ENCODE measurements around the gene SLC35C1. TPM values are rescaled to one million over a fixed set of nuclear protein-coding genes. Genes with fewer than 3 reads are reported as not detected.

The SLC35C1 gene
- total and polyA plus RNA-seq, 2 donors (not counting 1 experiment from before 2014, with no cell fraction given), result 4.4 to 12.5 TPM

DNA sequence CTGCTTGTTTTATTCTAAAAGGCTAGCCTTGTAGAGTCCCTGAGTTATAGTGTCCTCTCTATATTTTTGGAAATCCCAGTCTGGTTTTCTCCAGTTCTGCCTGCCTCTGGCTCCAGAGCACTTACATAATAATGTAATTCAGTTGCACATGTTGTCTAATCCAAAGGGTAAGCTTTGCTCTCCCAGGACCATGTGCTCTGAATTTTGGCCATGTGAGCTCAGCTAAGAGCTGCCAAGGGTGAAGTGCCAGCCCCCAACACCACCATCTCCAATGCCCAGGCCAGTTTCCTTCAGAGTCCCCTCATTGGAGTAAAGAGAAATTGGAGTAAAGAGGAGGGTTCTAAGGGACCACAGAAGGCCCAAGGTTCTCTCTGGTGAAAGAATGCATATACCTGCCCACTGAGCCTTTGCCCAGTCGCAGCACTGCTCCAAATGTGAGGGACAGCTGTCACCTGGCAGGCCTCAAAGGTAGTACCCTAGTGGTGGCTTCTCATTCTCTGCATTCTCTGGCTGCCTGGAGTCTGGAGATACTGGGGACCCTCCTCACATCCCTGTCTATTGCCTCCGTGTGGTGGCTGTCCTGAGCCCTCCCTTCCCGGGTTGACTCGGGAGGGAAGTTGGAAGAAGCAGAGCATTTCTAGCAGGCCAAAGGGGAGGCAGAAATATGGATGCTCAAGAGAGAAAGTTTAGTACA lies 47.2 kb downstream of the SLC35C1 start:
- peak overlapping the region; percentile 56 for H3K4me3 Mint-ChIP-seq
- peaks cover 45% of the 10 kb centered on the region for H3K4me1 Mint-ChIP-seq
- Histone ChIP-seq H3K4me3 (ENCODE audit: control extremely low read depth in 1 of 5, extremely low read depth in 1 of 5, insufficient read depth in 1 of 5, low read depth in 2 of 5, low read length in 4 of 5) (no peak overlapping the region), H2AFZ (ENCODE audit: insufficient read depth, low read depth, low read length, poor library complexity, severe bottlenecking) (no peak overlapping the region), H3K9me3 (ENCODE audit: control extremely low read depth in 1 of 3, control insufficient read depth in 2 of 3, insufficient read depth in 1 of 3, low read length in 2 of 3) (no peaks in the 10 kb centered on the region), H4K20me1 (ENCODE audit: control insufficient read depth, insufficient read depth, low read length, poor library complexity, severe bottlenecking) (peaks cover 79% of the 10 kb centered on the region), H3K27me3 (replicated peaks in 1 of 4; ENCODE audit: control extremely low read depth in 1 of 4, control insufficient read depth in 3 of 4, insufficient read depth in 4 of 4, low read length in 3 of 4) (no peaks in the 10 kb centered on the region), H3K9ac (ENCODE audit: low read length) (peak overlapping the region; percentile 22), H3K27ac (ENCODE audit: low read length in 2 of 2) (peak overlapping the region in 1 of 2 donors; percentile 30), H3K4me2 (replicated peaks; ENCODE audit: low read depth, low read length, poor library complexity, severe bottlenecking) (peak overlapping the region; percentile 51), H3K79me2 (ENCODE audit: control insufficient read depth, insufficient read depth, low read length) (peaks cover 92% of the 10 kb centered on the region), H3K4me1 (ENCODE audit: control insufficient read depth in 2 of 2, insufficient read depth in 2 of 2, low read length in 2 of 2) (peaks cover 25 to 31% of the 10 kb centered on the region in 2 donors), H3K36me3 (replicated peaks in 1 of 2; ENCODE audit: control extremely low read depth in 1 of 2, control insufficient read depth in 1 of 2, extremely low read depth in 1 of 2, insufficient read depth in 2 of 2, low read length in 1 of 2) (peaks cover 0 to 24% of the 10 kb centered on the region in 2 experiments)
- H3K27ac Mint-ChIP-seq, result no peak overlapping the region
- no peak for DNase-seq
- no peak for ATAC-seq (ENCODE audit: low read depth)
- ChIA-PET CTCF (interaction anchor here (3.2 kb wide), 1 partner anchor 80 kb away, joined by 12 read pairs; no protein-coding TSS in a partner anchor), POLR2A (no interaction called here)
- no peaks in the 10 kb centered on the region for H3K27me3 Mint-ChIP-seq
- WGBS (ENCODE audit: insufficient coverage), result 85% methylated on average over 3 of the region's 4 CpGs
- TF ChIP-seq, protein P1, sequence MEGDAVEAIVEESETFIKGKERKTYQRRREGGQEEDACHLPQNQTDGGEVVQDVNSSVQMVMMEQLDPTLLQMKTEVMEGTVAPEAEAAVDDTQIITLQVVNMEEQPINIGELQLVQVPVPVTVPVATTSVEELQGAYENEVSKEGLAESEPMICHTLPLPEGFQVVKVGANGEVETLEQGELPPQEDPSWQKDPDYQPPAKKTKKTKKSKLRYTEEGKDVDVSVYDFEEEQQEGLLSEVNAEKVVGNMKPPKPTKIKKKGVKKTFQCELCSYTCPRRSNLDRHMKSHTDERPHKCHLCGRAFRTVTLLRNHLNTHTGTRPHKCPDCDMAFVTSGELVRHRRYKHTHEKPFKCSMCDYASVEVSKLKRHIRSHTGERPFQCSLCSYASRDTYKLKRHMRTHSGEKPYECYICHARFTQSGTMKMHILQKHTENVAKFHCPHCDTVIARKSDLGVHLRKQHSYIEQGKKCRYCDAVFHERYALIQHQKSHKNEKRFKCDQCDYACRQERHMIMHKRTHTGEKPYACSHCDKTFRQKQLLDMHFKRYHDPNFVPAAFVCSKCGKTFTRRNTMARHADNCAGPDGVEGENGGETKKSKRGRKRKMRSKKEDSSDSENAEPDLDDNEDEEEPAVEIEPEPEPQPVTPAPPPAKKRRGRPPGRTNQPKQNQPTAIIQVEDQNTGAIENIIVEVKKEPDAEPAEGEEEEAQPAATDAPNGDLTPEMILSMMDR (IDR thresholded peaks at IDR 0.05), result no peak
- no peak for TF ChIP-seq EZH2 (IDR thresholded peaks at IDR 0.05; ENCODE audit: borderline replicate concordance, insufficient read depth, low read depth, low read length, poor library complexity, severe bottlenecking)
- H3K9me3 Mint-ChIP-seq (ENCODE audit: insufficient read depth), result no peaks in the 10 kb centered on the region
- intact Hi-C loops (cut with micrococcal nuclease), result no loop called here

DNA sequence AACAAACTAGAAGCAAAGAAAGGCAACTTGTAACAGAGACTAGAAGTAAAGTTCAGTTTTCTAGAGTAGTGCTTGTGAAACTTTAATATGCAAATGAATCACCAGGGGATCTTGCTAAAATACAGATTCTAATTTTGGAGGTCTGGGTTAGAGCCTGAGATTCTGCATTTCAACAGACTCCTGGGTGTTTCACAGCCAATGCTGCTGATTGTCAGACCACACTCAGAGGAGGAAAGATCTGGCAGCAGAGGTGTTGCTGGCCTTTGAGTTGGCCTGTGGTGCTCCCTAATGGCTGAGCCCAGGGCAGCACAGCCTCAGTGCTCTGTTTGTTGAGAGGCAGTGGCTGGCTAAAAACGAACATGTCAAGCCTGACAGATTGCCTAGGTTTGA lies 47.8 kb downstream of the SLC35C1 start:
- peaks cover 25 to 30% of the 10 kb centered on the region in 2 donors for H3K4me1 ChIP-seq (ENCODE audit: control insufficient read depth in 2 of 2, insufficient read depth in 2 of 2, low read length in 2 of 2)
- no peak for DNase-seq
- H3K36me3 ChIP-seq (replicated peaks in 1 of 2; ENCODE audit: control extremely low read depth in 1 of 2, control insufficient read depth in 1 of 2, extremely low read depth in 1 of 2, insufficient read depth in 2 of 2, low read length in 1 of 2), result peaks cover 0 to 29% of the 10 kb centered on the region in 2 experiments
- peaks cover 91% of the 10 kb centered on the region for H3K79me2 ChIP-seq (ENCODE audit: control insufficient read depth, insufficient read depth, low read length)
- peak overlapping the region; percentile 51 for H3K4me2 ChIP-seq (replicated peaks; ENCODE audit: low read depth, low read length, poor library complexity, severe bottlenecking)
- H4K20me1 ChIP-seq (ENCODE audit: control insufficient read depth, insufficient read depth, low read length, poor library complexity, severe bottlenecking), result peaks cover 84% of the 10 kb centered on the region
- Mint-ChIP-seq H3K27ac (no peak overlapping the region), H3K27me3 (no peaks in the 10 kb centered on the region), H3K4me3 (peak overlapping the region; percentile 56), H3K9me3 (ENCODE audit: insufficient read depth) (no peaks in the 10 kb centered on the region), H3K4me1 (peaks cover 45% of the 10 kb centered on the region)
- peak overlapping the region in 1 of 2 donors; percentile 30 for H3K27ac ChIP-seq (ENCODE audit: low read length in 2 of 2)
- peak overlapping the region; percentile 22 for H3K9ac ChIP-seq (ENCODE audit: low read length)
- intact Hi-C loops (cut with micrococcal nuclease), result no loop called here
- no peak overlapping the region for H2AFZ ChIP-seq (ENCODE audit: insufficient read depth, low read depth, low read length, poor library complexity, severe bottlenecking)
- CTCF ChIA-PET, result interaction anchor here (1.5 to 3.2 kb wide), 2 partner anchors 81 kb away, joined by 8 to 12 read pairs; no protein-coding TSS in a partner anchor
- no peaks in the 10 kb centered on the region for H3K9me3 ChIP-seq (ENCODE audit: control extremely low read depth in 1 of 3, control insufficient read depth in 2 of 3, insufficient read depth in 1 of 3, low read length in 2 of 3)
- H3K4me3 ChIP-seq (ENCODE audit: control extremely low read depth in 1 of 5, extremely low read depth in 1 of 5, insufficient read depth in 1 of 5, low read depth in 2 of 5, low read length in 4 of 5), result no peak overlapping the region
- no peaks in the 10 kb centered on the region for H3K27me3 ChIP-seq (replicated peaks in 1 of 4; ENCODE audit: control extremely low read depth in 1 of 4, control insufficient read depth in 3 of 4, insufficient read depth in 4 of 4, low read length in 3 of 4)
- no peak for TF ChIP-seq EZH2 (IDR thresholded peaks at IDR 0.05; ENCODE audit: borderline replicate concordance, insufficient read depth, low read depth, low read length, poor library complexity, severe bottlenecking)
- TF ChIP-seq, protein P1 (IDR thresholded peaks at IDR 0.05), result no peak
- peak; percentile 32 for ATAC-seq (ENCODE audit: low read depth)
- POLR2A ChIA-PET, result no interaction called here
- no CpG with 5 or more reads among the region's 1 CpG for WGBS (ENCODE audit: insufficient coverage)

All from B cell (primary cell).